SIG-M5 treated with dmso at 0.1 percent for 504 hours (cell line): ENCODE data around the gene FAM180A.
"Not testable (repeated sequence)": the region's sequence is repeated elsewhere in the genome, so short reads cannot be mapped to it uniquely, and the experiment has no call there.

Source experiments
- DNase-seq: peaks from one replicate; lab custom pipeline; 2025; ENCODE audit not compliant: unreplicated experiment; lab: John Stamatoyannopoulos, UW

Gene FAM180A

DNA sequence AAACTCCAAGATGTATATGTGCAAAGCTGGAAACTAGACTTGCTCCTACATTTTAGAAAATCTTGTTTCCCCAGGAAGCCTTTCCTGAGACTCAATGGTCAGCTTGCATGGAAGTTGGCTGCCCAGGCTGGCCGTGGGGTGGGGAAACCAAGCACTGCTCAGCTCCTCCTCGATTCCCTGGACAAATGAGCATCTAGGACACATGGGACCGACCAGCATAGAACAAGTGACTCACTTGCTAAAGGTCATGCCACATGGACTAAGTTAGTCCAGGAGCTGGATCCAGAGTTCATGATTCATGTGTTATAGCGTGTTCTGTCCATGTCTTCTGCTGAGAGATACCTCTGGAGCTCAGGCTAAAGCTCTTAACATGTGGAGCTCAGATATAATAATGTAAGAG, 6.2 kb downstream of the FAM180A start:
- no peak for DNase-seq

DNA sequence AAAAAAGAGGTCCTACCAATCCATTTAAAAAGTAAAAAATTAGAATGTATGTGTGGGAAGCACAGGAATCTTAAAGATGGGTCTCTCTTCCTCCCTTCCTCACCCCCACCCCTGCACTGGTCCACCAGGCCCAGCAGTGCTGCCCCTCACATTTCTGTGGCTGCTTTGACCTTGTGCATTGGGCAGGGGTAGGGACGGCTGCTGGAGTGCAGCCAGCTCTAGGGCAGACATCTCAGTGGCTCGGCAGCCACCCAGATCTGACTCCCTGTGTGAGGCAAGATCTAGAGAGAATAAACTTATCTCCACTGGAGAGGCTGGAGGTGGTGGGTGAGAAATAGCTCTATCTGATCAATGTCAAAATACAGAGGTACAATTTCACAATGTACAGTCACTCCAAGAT, 6.7 kb downstream of the FAM180A start:
- DNase-seq, result no peak

DNA sequence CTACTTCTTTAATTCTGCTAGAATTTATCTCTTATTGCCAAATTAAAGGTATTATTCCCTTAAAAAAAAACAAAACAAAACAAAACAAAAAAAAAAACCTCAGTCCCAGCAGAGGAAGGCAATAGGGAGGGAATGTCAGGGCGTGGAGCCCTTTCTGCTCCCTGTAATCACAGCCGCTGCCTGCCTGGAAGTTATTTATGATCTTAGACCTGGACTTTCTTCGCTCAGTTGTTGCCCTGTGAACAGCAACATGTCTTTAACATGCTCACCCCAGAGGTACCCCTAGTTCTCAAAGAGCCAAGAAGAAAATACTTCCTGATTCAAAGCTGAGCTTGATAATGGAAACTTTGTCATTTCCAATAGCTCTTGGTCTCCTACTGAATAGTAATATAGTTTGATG, 7.7 kb downstream of the FAM180A start:
- no peak for DNase-seq

DNA sequence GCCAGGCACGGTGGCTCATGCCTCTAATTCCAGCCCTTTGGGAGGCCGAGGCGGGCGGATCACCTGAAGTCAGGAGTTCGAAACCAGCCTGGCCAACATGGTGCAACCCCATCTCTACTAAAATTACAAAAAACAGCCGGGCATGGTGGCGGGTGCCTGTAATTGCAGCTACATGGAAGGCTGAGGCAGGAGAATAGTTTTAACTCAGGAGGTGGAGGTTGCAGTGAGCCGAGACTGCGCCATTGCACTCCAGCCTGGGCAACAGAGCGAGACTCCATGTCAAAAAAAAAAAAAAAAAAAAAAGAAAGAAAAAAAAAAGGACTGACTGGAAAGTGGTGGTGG, 11.3 kb downstream of the FAM180A start:
- DNase-seq, result not testable (repeated sequence)

DNA sequence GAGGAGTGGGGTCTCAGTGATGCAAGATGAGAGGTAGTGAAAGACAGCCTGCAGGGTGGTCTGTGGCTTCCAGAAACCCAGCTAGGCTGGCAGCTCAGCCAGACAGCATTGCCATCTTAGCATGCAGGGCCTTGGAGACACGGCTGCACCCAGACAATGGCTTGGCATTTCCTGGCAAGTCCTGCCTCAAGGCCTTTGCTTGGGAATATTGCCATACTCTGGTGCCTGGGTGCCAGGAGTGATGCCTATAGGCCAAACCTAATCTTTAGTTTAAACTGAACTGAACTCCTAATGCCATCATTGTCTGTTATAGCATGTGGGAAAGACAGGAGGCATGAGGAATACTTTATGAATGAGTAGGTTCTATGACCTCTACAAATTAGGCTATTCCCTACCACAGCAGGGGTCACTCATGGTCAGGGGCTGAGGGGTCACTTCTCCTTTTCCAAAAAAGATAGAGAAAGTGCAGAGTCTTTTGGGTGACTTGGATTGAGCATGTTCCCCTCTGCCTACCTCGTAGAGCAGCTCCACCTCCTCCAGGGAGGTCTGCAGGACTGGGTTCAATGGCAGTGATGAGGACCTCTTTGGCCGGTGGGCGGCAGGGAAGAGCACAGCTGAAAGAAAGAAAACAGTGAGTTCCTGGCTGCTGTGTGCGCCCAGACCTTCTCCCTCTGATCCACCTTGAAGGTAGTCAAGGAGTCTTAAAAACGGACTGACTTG, 11.9 kb downstream of the FAM180A start:
- DNase-seq, result no peak

DNA sequence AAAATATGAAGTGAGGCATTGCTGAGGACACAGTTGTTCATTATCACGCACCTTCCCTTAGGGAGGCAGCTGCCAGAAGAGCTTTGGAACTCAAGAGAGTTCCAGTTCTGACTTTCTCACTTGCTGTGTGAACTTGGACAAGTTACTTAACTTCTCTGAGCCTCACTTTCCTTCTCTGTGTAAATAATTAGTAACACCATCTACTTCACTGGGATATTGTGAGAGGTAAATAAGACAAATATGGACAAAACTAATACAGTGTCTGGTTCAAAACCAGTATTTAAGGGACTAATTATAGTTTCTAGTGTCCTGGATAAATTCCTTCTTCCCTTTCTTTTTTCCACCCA, 14.3 kb downstream of the FAM180A start:
- DNase-seq, result no peak

DNA sequence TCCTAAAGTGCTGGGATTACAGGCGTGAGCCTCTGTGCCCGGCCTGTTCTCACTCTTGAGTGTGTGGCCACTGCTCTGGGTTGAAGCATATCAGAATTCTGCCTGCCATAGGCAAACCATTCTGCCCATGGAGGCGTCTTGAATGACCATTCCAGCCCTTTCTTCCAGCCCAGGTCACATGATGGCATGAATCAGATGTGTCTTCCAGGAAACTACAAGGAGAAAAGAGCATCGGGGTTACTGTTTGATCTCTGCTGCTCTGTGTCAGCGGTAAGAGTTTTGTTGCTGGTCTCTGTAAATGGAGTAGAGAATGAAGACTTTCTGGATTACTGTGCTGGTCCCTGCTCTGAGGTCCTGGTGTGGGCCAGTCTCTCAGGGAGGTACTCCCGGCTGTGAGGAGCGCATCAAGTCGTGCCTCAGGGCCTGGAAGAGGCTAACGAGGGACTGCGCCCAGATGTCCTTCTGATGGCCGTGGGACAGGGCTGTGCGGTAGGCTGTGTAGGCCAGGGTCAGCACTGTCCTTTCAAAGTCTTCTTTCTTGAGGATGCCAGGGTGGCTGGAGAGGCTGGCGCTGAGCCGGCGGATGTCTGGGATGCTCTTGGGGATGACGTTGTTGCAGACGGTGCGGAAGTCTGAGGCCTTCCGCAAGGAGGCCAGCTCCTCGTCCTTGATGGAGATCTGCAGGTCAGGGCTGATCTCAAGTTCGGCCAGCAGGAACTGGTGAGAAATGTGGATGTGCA, 14.8 kb downstream of the FAM180A start:
- DNase-seq, result no peak

DNA sequence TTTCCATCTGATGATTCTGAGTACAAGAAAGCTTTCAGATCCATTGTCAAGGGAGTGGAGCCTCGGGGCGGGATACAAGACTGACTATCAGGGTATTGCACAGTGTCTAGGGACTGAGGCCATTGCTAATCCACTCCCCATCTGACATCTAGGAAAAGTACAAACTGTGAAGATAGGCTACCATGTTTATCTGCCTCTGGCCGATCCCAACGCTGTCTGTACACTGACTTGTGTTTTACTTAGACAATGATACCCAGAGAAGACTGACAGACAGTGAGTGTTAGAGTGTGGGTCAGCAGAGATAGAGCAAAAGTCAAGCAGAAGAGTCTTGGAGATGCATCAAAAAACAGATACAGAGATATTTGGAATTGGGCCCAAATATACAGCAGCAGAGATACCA, 17.5 kb downstream of the FAM180A start:
- DNase-seq, result no peak

DNA sequence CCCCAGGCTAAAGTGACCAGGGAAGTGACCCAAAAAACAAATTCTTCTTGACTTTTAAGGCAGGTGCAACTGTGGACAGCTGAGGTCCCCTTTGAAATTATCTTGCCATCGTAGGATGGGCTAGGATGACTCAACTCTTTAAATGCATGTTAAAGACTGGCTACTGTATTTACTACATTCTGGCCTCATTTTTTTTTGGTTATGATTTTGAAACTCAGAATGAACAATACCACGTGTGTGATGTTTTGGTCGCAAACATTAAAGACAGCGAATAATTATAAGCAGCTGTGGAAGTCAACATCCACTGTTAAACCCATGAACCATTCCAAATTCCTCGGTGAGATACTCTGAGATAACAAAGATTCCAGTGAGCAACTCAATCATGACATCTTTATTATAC, 19.4 kb downstream of the FAM180A start:
- DNase-seq, result no peak

DNA sequence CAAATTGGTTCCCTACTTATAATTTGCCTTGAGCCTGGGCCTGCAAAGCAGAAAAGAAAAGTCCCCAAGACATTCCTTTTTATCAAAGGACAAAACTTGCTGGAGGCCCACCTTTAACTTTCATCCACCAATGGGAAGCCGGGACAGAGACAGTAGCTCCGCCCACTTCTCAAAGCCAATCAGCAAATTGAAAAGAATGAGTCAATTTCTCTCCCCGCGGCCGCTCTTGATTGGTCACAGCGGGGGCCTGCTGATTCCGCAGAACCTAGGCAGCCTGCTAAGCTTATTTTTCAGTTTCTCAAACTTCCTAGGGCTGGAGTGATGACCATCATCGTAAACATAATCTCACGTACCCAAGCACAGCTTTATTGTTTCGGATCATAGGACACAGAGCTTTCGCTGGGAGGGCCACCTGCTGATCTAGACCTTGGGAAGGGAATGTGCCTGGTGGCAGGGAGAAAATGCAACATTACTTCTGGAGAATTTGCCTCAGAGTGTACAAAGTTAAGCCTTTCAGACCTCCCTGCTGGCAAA, 20.4 kb downstream of the FAM180A start, which contains the start of gene SLC13A4:
Gene SLC13A4, minus strand, starts transcription at position 51 of the 534 bp plus-strand sequence. CDS start 690 bp downstream, outside the sequence.
- no peak for DNase-seq

DNA sequence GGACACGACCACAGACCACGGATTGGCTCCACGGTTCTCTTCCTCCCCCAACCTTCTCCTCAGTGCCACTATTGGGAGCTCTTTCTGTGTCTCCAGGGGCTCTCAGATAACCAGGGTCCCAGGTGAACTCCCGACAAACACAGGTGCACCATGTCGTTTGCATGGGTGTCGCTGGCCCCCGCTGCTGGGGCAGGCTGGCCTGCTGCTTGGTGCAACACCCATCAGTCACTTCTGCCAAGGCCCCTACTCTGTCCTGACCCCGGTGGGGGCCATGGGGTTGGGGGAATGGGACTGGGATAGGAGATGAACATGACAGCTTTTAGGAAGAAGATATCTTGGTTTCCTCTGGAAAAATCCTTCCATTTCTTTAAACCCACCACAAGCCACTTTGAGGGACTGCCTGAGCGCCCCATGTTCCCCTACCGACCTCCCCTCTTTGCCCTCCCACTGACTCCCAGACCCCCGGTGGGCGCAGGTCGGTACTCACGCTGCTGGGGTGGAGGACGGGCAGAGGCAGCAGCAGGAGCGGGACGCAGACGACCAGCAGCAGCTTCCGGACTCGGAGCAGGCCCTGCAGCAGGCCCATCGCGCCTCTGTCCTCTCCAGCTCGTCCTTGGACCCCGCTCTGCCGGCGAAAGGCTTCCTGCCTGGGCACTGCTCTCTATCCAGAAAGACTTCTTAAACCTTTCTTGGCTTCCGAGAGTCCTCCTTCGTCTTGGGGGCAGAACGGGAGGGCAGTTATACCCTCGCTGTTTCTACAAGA, 21.5 kb downstream of the FAM180A start:
- DNase-seq, result no peak

DNA sequence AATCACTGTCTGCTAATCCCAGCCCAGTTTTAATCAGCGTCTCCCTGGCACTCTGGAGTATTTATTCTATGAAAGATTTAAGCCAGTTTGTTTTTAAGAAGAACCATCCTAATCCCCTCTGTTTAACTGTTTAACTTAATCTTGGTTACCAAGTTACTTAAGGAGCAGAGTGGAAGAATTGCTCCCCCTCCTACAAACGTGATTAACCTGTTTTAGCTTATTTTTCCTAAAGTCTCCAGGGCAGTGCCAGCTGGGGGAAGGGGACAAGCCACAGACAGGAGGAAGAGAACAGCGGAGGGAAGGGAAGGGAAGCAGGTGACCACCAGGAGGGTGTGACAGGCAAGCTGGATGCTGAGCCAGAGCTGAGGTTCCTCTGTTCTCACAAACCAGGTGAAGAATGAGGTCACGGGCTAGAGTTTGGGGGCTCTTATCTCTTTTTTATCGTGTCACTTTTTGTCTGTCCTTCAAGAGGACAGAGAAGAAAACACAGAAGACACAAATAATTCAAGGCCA, 22.3 kb downstream of the FAM180A start:
- no peak for DNase-seq

DNA sequence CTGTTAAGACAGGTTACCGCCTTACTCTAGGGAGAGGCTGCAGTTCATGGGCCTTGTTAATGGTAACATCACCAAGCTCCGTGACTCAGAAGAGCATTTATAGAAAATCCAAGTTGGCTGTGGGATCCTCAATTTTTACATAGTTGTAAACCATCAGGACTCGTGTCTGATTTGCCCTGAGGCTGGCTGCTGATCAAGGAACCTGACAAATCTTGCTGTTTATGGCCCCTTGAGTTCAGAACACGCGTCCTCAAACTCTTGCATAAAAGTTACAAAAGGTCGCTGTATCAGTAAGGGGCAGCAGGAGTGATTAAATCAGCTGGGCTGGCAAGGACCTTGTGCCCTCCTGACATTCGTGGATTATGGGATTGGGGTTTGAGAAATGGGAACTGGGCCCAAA, 25.2 kb downstream of the FAM180A start:
- DNase-seq, result no peak

DNA sequence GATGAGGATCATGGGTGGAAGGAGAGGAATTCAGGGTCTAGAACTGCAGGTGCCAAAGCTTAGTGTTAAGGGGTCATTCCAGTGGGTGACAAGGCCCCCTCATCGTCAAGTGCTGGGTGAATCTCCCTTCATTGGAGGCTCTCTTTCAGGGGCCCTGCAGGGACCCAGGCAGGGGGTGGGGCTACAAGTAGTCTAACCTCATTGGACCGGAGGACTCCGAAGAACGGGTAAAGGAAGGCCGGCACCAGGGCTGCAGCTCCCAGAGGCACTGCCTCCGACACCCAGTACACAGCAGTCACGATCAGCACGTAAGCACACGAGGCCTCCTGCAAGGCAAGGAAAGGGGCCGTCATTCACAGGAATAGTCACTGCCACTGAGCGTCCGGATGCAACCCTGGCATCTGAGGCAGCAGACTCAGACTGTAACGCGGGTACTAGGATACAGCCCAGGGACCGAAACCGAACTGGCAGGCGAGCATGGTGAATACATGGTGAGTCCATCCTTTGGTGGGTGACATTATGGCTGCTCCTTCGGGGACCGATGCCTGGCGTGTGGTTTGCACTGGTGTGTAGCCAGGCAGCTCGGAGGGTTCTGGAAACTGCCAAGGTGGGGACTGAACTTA, 27.3 kb downstream of the FAM180A start:
- DNase-seq, result no peak

DNA sequence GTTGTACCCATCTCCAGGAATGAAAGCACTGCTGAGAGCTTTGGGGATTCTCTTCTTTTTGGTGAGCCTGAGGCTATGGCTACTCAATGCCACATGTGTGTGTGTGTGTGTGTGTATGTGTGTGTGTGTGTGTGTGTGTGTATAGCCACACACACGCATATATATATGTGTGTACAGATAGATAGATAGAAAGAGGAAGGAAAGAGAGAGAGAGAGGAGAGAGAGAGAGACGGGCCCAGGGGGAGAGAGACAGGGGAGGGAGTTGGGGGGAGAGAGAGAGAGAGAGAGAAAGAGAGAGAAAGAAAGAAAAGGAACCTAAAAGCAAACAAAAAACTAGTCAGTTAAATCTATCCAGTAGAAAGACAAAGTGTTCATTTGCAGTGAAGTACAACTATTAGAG, 28.9 kb downstream of the FAM180A start:
- no peak for DNase-seq

DNA sequence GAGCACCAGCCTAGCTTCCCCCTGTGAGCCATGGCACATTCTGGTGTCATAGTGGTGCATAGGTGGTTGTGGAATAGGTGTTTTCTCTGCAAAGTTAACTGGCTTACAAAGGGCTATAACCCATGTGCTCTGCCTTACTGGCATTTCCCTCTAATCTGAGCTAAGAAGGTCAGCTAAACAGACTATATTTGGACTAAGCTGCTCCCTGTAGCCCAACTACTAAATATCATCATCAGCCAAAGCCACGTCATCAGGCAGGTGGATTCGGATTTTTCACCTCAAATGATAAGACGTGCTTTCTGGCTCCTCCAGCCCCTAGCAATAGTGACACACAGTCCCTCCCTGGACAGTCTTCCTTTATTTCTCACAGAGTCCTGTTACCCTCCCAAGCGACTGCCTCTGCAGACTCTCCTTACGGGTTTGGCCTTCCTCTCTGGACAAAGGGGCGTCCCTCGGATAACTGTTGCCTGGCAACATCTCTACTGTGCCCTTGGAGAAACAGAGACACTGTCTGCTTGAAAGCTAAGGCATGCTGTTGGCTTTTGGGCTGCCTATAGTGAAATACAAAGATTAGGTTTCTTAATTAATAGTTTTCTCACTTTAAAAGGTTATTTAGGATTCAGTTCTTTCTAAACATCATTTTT, 29.7 kb downstream of the FAM180A start:
- no peak for DNase-seq

DNA sequence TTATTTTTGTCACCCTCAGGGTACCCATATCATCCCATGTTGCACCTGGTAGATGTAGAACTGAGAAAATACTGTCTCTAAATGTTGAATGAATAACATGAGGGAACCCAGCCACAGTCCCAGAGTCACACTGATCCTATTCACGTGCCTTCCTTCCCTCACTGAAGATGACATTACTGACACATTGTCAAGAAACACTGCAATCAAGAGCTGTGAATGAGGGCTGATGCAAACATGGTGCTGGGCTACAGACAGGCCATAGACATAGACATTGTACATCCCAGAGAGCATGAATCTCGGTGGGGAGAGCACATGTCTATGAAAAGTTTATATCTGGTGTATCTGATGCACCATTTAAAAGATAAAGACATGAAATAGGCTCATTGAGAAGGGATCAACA, 30.4 kb downstream of the FAM180A start:
- no peak for DNase-seq

DNA sequence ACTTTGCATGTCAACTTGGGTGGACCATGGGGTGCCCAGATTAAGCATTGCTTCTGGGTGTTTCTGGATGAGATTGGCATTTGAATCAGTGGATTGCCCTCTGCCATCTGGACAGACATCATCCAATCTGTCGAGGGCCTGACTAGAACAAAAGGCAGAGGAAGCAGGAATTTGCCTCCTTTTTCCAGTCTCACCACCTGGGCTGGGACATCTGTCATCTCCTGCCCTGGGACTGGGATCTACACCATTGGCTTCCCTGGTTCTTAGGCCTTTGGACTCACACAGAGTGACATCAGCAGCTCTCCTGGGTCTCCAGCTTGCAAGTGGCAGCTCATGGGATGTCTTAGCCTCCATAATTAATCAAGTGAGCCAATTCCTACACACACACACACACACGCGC, 30.9 kb downstream of the FAM180A start:
- no peak for DNase-seq

DNA sequence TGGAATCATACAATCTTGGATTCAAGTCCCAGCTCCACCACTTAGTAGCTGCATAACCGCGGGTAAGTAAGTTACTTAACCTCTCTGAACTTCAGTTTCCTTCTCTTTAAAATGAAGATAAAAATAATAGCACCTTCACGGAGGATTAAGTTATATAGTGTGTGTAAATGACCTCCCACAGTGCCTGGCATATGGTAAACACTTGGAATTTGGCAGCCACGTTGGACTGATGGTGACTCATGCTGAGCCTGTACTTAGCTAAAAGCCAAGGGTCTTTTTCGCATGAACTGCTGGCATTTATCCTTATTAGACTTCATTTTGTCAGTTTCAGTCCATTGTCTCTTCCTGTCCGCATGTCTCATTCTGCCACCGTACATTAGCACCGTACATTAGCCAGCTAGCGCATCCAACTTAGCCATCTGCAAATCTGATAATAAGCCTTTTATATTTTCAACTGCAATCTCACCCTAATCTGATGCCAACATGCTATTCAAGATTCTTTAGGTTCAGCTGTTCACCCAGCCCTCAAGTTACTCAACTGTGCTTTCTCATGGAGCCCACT, 31.9 kb downstream of the FAM180A start:
- DNase-seq, result no peak

DNA sequence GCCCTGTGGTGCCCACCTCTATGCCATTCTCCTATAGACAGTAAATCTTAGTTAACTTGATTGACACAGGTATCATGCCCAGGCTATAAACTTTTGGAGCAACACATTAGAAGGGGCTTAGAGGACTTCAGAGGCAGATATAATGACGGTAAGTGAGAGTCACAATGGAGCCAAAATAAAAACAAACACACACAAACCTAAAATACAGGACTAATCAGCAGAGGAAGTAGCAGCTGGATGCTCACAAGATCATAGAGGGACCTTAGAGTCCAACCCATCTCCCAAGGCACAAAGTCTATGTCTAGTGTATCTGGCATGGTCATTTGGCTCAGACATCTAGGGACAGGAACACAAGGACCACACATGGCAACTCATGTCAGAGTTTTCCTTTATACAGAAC, 32.9 kb downstream of the FAM180A start:
- no peak for DNase-seq
